HG03097 (cell line): Measurements from ENCODE around the gene AMDHD2.
"Not testable (repeated sequence)": the region's sequence is repeated elsewhere in the genome, so short reads cannot be mapped to it uniquely, and the experiment has no call there.

Experiments
- ATAC-seq: cut with Tn5 transposase; IDR thresholded peaks from one replicate; pipeline ENCODE4 v1.9.1; 2021; ENCODE audit not compliant: unreplicated experiment, low FRiP score

AMDHD2 gene

DNA sequence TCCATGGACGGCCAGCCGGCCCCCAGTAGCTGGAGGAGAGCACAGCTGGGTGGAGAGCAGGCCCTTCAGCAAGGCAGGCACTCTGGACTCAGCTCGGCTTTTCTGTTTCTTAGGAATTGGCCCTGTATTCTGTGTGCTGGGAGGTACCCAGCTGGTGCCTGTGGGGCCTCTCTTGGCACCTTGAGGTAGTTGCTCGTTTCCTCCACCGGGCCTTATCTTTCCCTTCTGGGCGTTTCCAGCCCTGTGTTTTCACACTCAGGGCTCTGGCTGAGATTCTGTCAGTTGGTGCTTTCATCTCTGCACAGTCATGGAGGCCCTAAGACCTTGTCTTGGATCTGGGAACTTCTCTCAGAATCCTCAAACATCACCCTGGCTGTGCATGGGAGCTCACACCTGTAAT lies 47.3 kb downstream of the AMDHD2 start:
- ATAC-seq: not testable (repeated sequence)

DNA sequence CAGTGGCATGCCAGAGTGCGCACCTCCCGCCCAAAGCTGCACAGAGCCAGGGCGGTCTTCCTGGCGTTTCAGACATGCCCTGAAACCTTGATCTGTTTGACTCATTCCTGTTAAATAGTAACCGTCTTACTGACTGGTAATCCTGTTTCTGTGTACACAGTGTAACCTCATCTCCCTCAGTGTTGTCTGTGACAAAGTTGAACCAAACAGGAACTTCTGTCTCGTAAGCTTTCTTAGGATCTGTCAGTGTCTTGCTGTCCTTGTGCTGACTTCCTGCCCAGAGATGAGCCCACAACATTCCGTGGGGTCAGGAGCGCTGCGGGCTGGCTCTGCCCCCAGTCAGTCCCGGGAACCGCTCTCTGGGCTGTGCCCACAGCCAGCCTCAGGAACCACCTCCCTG lies 48.4 kb downstream of the AMDHD2 start:
- ATAC-seq: not testable (repeated sequence)

DNA sequence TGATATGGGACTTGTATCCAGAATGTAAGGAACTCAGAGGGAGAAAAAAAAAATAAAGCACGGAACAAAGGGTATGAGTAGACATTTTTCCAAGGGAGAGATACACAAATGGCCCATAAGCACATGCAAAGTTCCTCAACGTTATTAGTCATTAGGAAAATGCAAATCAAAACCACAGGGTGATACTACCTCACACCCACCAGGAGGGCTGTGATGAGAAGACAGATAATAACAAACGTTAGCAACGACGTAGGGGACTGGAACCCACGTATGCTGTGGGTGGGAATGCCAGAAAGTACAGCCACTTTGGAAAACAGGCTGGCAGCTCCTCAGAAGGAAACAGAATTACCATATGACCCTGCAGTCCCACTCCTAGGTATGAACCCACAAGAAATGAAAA lies 52.5 kb downstream of the AMDHD2 start:
- not testable (repeated sequence) for ATAC-seq

DNA sequence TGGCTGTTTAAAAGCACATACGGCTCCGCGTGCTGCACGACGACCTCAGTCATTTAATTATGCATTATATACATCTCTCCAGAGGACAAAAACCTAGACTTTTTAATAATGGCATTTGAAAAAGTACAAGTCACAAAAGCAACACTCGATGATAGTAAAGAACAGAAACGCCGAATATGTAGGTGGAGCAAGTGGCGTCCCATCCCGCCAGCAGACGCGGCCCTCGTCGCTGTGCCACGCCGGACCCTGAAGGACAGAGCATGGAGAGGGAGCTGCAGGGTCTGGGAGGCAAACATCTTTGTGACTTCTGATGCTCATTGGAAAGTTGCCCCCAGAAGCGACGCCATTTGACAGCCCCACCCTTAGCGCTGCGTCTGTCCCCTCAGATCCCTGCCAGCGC lies 55.7 kb downstream of the AMDHD2 start:
- ATAC-seq: not testable (repeated sequence)

DNA sequence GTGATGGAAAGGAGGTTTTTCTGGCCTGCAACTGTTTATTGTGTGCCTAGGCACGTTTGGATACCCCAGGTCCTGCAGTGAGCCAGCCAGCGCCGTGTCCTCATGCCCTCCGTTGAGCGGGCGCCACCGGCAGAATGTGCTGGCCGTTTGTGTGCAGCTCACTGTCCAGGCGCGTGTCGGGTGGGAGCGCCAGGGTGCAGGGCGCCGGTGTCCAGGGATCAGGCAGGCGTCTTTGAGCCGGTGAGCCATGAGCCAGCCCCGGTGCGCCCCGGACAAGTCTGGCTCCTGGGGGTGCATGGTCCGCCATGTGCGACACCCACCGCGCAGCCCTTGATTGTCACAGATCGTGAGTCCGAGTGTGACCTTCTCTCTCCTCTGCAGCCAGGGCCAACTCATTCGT lies 56.9 kb downstream of the AMDHD2 start:
- ATAC-seq: not testable (repeated sequence)

DNA sequence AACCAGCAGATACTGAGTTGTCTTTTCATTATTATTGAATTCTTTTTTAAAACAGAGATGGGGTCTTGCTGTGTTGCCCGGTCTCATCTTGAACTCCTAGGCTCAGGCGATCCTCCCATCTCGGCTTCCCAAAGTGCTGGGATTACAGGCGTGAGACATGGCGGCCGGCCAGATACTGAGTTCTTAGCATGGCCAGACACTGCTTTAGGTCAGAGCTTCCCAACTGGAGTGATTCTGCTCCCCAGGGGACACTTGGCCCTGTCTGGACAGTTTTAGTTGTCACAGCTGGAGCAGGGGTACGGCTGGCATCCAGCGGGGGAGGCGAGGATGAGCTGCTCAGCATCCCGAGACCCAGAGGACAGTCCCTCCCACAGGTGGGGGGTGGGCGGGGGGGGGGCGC lies 58.7 kb downstream of the AMDHD2 start:
- ATAC-seq: not testable (repeated sequence)

DNA sequence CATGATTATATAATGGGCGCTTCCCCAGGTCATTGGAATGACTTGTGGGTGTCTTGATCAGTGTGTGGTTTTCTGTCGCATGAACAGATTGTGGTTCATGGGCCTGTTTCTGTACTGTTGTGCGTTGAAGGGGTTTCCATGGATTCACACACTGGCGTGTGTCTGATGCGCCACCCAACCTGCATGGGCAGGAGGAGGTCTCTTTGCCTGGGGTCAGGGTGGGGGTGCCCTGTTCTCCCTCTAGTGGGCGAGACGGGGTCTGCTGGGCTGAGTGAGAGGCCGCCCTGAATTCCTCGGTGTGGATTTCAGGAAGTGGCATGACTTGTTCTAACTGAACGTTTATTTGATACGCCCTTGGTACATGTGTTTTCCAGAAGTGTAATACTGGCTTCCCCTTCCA lies 60.0 kb downstream of the AMDHD2 start:
- ATAC-seq: not testable (repeated sequence)

DNA sequence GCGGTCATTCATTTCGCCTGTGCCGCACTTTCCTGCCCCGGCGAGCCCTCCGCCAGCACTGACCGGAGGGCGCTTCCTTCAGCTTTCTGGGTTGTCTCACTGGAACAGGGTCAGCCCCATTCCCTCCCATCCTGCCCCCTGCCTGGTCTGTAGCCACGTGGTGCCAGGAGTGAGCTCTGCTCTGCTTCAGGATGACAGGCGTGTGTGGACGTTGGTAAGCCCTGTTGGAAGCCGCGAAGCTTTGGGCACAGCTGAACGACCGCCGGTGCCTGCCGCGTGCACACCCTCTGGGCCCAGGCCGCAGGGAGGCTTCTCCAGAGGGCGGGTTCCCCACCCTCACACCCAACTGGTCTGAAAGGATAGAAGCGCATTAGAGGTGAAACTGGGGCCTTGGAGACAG lies 60.6 kb downstream of the AMDHD2 start:
- ATAC-seq: not testable (repeated sequence)
